HFF-Myc (cell line): Measurements from ENCODE around the gene NRIP3.
"Not testable (repeated sequence)": the region's sequence is repeated elsewhere in the genome, so short reads cannot be mapped to it uniquely, and the experiment has no call there.

Experiments used
- DNase-seq: peaks from one replicate; pipeline ENCODE4 v3.0.0-alpha.2; 2011; ENCODE audit warnings: low read depth; ENCODE audit errors: extremely low read depth
- H3K4me3 ChIP-seq: replicated peaks from 2 replicates; pipeline ENCODE4 v1.5.1; 2011; ENCODE audit warnings: low read depth, mild to moderate bottlenecking, control low read depth, low read length
- CTCF ChIP-seq: IDR thresholded peaks from 2 replicates; pipeline ENCODE4 v1.5.1; 2012; ENCODE audit warnings: mild to moderate bottlenecking, low read depth, low read length, control low read depth; ENCODE audit errors: missing control alignments

The NRIP3 gene

GRCh38 chr11:8998017-8998416 lies 5.8 kb downstream of the NRIP3 start:
- no peak for DNase-seq
- H3K4me3 ChIP-seq: no peak overlapping the region
- TF ChIP-seq CTCF: no peak

GRCh38 chr11:8997451-8997850 lies 6.3 kb downstream of the NRIP3 start:
- no peak overlapping the region for H3K4me3 ChIP-seq
- no peak for TF ChIP-seq CTCF
- DNase-seq: no peak

- no peak for TF ChIP-seq CTCF
- no peak for DNase-seq
- H3K4me3 ChIP-seq: no peak overlapping the region
Observed at GRCh38 chr11:8989453-8989852, 14.3 kb downstream of the NRIP3 start.

GRCh38 chr11:8988329-8989234 lies 15.2 kb downstream of the NRIP3 start:
- TF ChIP-seq CTCF: no peak
- no peak for DNase-seq
- H3K4me3 ChIP-seq: no peak overlapping the region

- TF ChIP-seq CTCF: no peak
- H3K4me3 ChIP-seq: no peak overlapping the region
- DNase-seq: no peak
Observed at GRCh38 chr11:8987446-8987845, 16.4 kb downstream of the NRIP3 start.

GRCh38 chr11:8986772-8987171 lies 17.0 kb downstream of the NRIP3 start:
- H3K4me3 ChIP-seq, DNase-seq: not testable (repeated sequence)

- DNase-seq: no peak
- TF ChIP-seq CTCF: no peak
- H3K4me3 ChIP-seq: no peak overlapping the region
Observed at GRCh38 chr11:8985462-8985861, 18.3 kb downstream of the NRIP3 start.
